Psoas muscle (tissue), 8 donors: ENCODE results near the gene CCDC187. TPM values are rescaled to one million over a fixed set of nuclear protein-coding genes. Genes with fewer than 3 reads are reported as not detected.

ENCODE experiments used
- ATAC-seq, 4 donors: fragments of 200-7000 bp; cut with Tn5 transposase; one replicate each; pipeline ENCODE4 v1.9.1; 2020; ENCODE audit warnings: moderate library complexity in 3 of 4, mild to moderate bottlenecking in 2 of 4
- DNase-seq, 2 donors: peaks; one replicate each; pipeline ENCODE4 v3.0.0-alpha.2; 2020
- H3K27ac ChIP-seq: fragments of 200-600 bp; one replicate; pipeline ENCODE4 v1.8.0; 2022
- H3K27me3 ChIP-seq, 3 donors: fragments of 200-600 bp in 1 of 3; one replicate each; pipeline versions ENCODE4 v1.6.1 to v1.8.0; 2013 to 2022; ENCODE audit warnings: low read length in 2 of 3, mild to moderate bottlenecking in 2 of 3, moderate library complexity in 1 of 3; ENCODE audit not compliant: insufficient read depth in 3 of 3
- H3K36me3 ChIP-seq, 2 donors: fragments of 200-600 bp in 1 of 2; one replicate each; pipeline versions ENCODE4 v1.6.1 to v1.8.0; 2013 to 2022; ENCODE audit warnings: low read depth in 1 of 2, mild to moderate bottlenecking in 1 of 2, moderate library complexity in 1 of 2; ENCODE audit not compliant: insufficient read depth in 1 of 2
- H3K4me1 ChIP-seq: fragments of 200-600 bp; one replicate; pipeline ENCODE4 v1.8.0; 2022
- H3K4me3 ChIP-seq: fragments of 200-600 bp; one replicate; pipeline ENCODE4 v1.8.0; 2022; ENCODE audit warnings: mild to moderate bottlenecking
- H3K9me3 ChIP-seq: fragments of 200-600 bp; one replicate; pipeline ENCODE4 v1.8.0; 2022
- CTCF ChIP-seq: fragments of 200-600 bp; IDR thresholded peaks from one replicate; pipeline ENCODE4 v1.8.0; 2022; ENCODE audit warnings: antibody characterized with exemption
- WGBS, 3 donors: extraction: QIAGEN DNeasy Blood & Tissue Kit; methylation state at CpG; one replicate each; pipeline versions ENCODE4 v1.1.6 to v1.1.7; 2013; 5-methylcytosine and 5-hydroxymethylcytosine counted together
- intact Hi-C, 2 donors: fragments of 100-400 bp; cut with DNase I; formaldehyde crosslinking; loops; one replicate each; pipeline versions ENCODE4 v1.11.0 to v1.14.2; 2022
- polyA plus RNA-seq, 3 donors: library from polyadenylated mRNA; stranded (reverse); fragments of 200-250 nt; gene quantifications; one replicate each; pipeline ENCODE4 v1.2.3, GENCODE V29; 2013
- total RNA-seq, 4 donors: library from RNA; stranded (reverse); fragmentation: NEBNext Ultra II Directional in 2 of 4; extraction: Animal tissue kit (Norgen Biotek cat#: 25700) in 2 of 4; gene quantifications; one replicate each; pipeline versions ENCODE4 v1.2.1 to v1.2.4, GENCODE V29; 2021 to 2023
- donor health status: healthy with polysubstance abuse.
- donor health status: DM: no; HTN: no; CAD: no; lungs with moderate emphysema.
- donor health status: Bipolar disorder and iron deficiency.
- donor health status: healthy.
- donor health status: DM: yes; HTN: yes; CAD: no.
- donor health status: DM: no; HTN: no; CAD: no.
- donor health status: DM: no; HTN: no; CAD: no.
- donor health status: DM: yes; HTN: yes; CAD: no.

CCDC187 gene
- total and polyA plus RNA-seq, 7 donors: not detected

DNA sequence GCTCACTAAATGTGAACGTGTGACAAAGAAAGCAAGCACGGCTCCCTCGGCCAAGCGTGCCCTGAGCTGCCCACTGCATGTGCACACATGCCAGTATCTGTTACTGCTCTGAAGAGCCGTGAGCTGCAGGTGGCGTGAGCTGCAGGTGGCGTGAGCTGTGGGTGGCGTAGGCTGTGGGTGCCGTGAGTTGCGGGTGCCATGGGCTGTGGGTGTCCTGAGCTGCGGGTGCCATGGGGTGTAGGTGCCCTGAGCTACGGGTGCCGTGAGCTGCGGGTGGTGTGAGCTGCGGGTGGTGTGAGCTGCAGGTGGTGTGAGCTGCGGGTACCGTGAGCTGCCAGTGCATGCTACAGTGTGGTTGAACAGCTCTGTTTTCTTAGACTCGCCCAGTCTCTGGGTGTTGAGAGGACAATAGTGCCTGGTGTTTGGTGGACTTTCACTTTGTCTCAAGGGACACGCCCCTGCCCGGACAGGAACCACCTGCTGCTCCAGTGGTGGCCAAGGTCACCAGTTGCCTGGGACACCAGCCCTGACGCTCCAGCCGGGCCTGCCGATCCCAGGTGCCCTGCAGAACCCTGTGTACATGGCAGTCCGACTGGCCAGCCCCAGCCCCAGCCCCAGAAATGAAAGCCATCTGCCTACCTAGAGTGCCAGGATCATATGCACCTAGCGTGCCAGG, 6.7 kb downstream of the CCDC187 start:
- H3K27me3 ChIP-seq: peaks cover 0 to 36% (median 11%) of the 10 kb centered on the region in 3 donors
- 58 to 65% (median 61%) methylated on average over 25 of the region's 25 CpGs for WGBS, 3 donors
- no peak for TF ChIP-seq CTCF
- no peak overlapping the region for H3K4me3 ChIP-seq
- H3K9me3 ChIP-seq: no peaks in the 10 kb centered on the region
- H3K36me3 ChIP-seq: no peaks in the 10 kb centered on the region
- peak; percentile 10 to 41 for DNase-seq
- ATAC-seq: peak in 1 of 4 donors; percentile 6
- no peak overlapping the region for H3K27ac ChIP-seq
- H3K4me1 ChIP-seq: no peaks in the 10 kb centered on the region
- intact Hi-C loops: no loop called here

- no peaks in the 10 kb centered on the region for H3K36me3 ChIP-seq
- TF ChIP-seq CTCF: no peak
- no peak overlapping the region for H3K27ac ChIP-seq
- H3K9me3 ChIP-seq: no peaks in the 10 kb centered on the region
- H3K4me1 ChIP-seq: no peaks in the 10 kb centered on the region
- ATAC-seq (no peak), DNase-seq (peak; percentile 6 to 42)
- intact Hi-C loops: no loop called here
- no peak overlapping the region for H3K4me3 ChIP-seq
- peaks cover 0 to 42% (median 12%) of the 10 kb centered on the region in 3 donors for H3K27me3 ChIP-seq
- 70 to 80% (median 74%) methylated on average over 16 of the region's 16 CpGs for WGBS, 3 donors
These were observed 7.4 kb downstream of the CCDC187 start for GRCh38 chr9:136296434-136297015.

DNA sequence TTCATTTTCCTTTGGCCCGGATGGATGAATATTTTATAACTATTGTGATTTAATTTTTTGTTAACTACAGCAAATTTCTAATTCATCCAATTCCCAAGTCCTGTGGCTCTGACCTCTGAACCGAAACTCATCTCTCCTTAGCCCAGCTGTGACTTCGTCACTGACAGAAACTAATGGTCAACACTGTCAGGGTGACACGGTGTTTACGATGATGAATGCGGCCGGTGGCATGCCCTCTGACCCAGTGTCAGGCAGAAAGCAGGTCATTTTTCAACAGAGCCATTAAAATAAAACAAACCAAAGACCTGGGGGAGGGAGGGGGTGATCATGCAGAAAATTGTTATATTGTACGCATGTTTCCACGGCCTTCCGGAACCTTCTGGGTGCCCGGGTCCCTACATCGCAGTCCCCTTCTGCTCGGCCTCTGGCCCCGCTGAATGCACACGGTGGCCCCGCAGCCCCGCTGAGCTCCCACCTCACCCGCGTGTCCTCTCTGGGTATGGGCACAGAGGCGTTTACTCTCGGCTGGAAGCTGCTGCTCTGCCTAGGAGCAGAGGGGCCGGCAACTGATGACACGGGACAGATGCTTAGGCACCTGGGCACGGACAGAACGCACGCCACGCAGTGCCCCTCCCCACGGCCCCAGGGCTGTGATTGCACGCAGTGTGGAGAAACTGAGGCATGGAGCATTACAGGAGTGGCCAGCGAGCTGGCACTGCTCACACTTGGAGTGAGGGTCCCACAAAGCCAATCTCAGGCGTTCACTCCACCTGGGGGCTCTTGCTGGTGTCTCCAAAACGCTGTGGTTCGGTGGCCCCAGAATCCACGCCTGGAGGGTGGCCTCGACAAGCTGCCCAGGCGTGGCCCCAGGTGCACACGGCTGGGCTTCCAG, 8.1 kb downstream of the CCDC187 start:
- Histone ChIP-seq H3K27ac (no peak overlapping the region), H3K36me3 (no peaks in the 10 kb centered on the region), H3K4me3 (no peak overlapping the region), H3K27me3 (peaks cover 0 to 48% (median 12%) of the 10 kb centered on the region in 3 donors), H3K4me1 (no peaks in the 10 kb centered on the region), H3K9me3 (no peaks in the 10 kb centered on the region)
- intact Hi-C loops: no loop called here
- ATAC-seq (no peak), DNase-seq (peak; percentile 5 to 40)
- no peak for TF ChIP-seq CTCF
- WGBS, 3 donors: 53 to 56% (median 54%) methylated on average over 33 to 37 of the region's 37 CpGs

- WGBS, 3 donors: 88 to 91% (median 90%) methylated on average over 16 of the region's 16 CpGs
- ATAC-seq (no peak), DNase-seq (no peak)
- no peak for TF ChIP-seq CTCF
- Histone ChIP-seq H3K27me3 (peaks cover 0 to 55% (median 14%) of the 10 kb centered on the region in 3 donors), H3K36me3 (no peaks in the 10 kb centered on the region), H3K27ac (no peak overlapping the region), H3K4me1 (no peaks in the 10 kb centered on the region), H3K9me3 (no peaks in the 10 kb centered on the region), H3K4me3 (no peak overlapping the region)
- intact Hi-C loops: no loop called here
These were observed 8.8 kb downstream of the CCDC187 start for GRCh38 chr9:136295055-136295454.
